ENCODE results near the gene DDRGK1. TPM values are rescaled to one million over a fixed set of nuclear protein-coding genes. Genes with fewer than 3 reads are reported as not detected.
"Not testable (repeated sequence)": the region's sequence is repeated elsewhere in the genome, so short reads cannot be mapped to it uniquely, and the experiment has no call there.

Gene DDRGK1
- total and polyA plus RNA-seq, 9 donors = 25.5 to 34.0 (median 31.0) TPM

DNA sequence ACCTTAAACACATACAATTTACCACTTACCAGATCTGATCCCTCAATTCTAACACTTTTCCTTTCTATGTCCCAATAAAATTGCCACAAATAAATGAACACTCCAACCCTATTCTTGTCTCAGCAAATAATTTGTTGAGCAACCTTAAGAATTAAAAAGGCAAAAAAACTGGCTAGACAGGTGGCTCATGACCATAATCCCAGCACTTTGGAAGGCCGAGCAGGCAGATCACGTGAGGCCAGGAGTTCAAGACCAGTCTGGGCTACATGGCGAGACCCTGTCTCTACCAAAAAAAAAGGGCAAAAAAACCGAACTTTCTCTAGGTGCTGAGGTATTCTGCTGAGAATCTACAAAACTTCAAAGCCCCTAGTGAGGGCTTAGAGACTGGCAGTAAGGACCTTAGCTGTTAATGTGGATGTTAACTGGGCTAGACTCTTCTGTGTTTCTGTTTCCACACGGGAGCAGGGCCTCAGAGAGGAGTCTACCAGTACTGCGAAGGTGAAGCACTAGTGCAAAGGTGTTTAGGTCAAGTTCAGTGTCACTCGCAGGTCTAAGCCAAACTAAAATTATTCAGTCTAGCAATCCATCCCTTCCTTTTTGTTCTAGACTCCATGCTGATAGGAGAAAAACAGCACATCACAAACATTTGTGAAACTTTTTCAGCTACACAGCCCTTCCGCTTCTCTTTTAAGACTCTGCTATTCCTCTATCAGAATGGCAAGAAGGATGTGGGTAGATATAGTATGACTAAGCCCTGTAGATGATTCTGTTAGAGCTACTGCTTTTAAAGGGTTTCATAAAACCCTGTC lies 47.5 kb downstream of the DDRGK1 start:
- H3K27me3 ChIP-seq (ENCODE audit: control insufficient read depth, insufficient read depth, low read length) = no peaks in the 10 kb centered on the region
- peaks cover 16% of the 10 kb centered on the region for H3K4me1 ChIP-seq (ENCODE audit: control insufficient read depth, insufficient read depth, low read length)
- no peak overlapping the region for H3K4me3 ChIP-seq (ENCODE audit: low read length)
- 75% methylated on average over 2 of the region's 8 CpGs for WGBS (ENCODE audit: insufficient coverage)
- no peaks in the 10 kb centered on the region for H3K9me3 ChIP-seq (replicated peaks; ENCODE audit: control insufficient read depth, low read depth, low read length)
- no peak overlapping the region for H3K27ac ChIP-seq (ENCODE audit: low read length)
- peaks cover 6% of the 10 kb centered on the region for H3K36me3 ChIP-seq (ENCODE audit: control insufficient read depth, insufficient read depth, low read length)
- DNase-seq = no peak

DNA sequence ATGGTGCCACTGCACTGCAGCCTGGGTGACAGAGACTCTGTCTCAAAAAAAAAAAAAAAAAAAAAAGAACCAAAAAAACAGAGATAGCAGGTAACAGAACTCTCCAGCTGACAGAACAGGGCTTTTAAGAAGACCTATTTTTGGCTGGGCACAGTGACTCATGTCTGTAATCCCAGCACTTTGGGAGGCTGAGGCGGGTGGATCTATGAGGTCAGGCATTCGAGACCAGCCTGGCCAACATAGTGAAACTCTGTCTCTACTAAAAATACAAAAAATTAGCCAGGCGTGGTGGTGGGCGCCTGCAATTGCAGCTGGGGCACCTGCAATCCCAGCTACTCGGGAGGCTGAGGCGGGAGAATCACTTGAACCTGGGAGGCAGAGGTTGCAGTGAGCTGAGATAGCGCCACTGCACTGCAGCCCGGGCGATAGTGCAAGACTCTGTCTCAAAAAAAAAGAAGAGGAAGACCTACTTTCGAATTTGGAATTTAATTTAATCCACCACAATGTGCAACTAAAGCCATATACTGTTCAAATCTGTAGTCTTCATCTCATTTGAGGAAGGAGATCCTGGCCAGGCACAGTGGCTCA lies 52.3 kb downstream of the DDRGK1 start:
- not testable (repeated sequence) for H3K9me3 ChIP-seq (replicated peaks; ENCODE audit: control insufficient read depth, low read depth, low read length); H3K4me1 ChIP-seq (ENCODE audit: control insufficient read depth, insufficient read depth, low read length); H3K27me3 ChIP-seq (ENCODE audit: control insufficient read depth, insufficient read depth, low read length); DNase-seq; H3K27ac ChIP-seq (ENCODE audit: low read length); H3K4me3 ChIP-seq (ENCODE audit: low read length)
- H3K36me3 ChIP-seq (ENCODE audit: control insufficient read depth, insufficient read depth, low read length) = peaks cover 33% of the 10 kb centered on the region
- 91% methylated on average over 4 of the region's 10 CpGs for WGBS (ENCODE audit: insufficient coverage)

DNA sequence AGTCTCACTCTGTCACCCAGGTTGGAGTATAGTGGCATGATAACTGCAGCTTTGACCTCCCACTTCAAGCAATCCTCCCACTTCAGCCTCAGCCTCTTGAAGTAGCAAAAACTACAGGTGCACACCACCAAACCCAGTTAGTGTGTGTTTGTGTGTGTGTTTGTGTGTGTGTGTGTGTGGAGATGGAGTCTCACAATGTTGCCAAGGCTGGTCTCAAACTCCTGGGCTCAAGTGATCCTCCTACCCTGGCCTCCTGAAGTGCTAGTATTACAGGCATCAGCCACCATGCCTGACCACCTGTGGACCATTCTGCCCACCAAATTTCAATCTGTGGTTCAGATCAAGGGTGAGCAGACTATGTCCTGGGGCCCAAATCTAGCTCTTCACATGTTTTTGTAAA lies 53.6 kb downstream of the DDRGK1 start:
- H3K4me1 ChIP-seq (ENCODE audit: control insufficient read depth, insufficient read depth, low read length) = no peaks in the 10 kb centered on the region

DNA sequence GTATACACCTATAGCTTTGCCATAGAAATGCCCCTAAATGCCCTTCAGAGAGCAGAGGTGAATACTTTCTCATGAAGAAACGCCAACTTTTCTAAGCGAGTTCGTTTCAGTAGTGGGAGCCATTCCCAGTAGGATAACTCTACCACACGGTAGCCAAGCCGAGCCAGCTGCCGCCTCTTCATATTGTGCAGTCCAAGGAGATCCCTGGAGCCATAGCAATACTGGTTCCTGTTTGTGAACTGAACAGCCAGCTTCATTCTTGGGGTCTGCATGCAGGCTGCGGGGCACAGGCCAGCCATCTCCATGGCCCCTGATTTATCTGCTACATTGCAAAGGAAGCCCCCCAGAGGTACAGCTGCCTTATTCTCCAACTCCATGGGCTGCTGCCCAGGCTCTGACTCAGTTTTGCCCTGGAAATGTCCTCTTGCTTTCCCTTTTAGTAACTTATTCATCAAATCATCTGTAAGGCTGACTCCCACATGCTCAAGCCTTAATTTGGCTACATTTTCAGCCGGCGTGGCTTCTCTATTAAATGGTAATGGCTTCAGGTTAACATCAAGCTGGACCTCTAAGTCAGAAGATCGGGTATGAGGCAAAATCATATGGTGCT lies 57.6 kb downstream of the DDRGK1 start:
- 86% methylated on average over 10 of the region's 10 CpGs for WGBS (ENCODE audit: insufficient coverage)
- no peak for DNase-seq
- Histone ChIP-seq H3K27ac (ENCODE audit: low read length) (no peak overlapping the region), H3K4me1 (ENCODE audit: control insufficient read depth, insufficient read depth, low read length) (no peaks in the 10 kb centered on the region), H3K4me3 (ENCODE audit: low read length) (no peak overlapping the region), H3K36me3 (ENCODE audit: control insufficient read depth, insufficient read depth, low read length) (peaks cover 42% of the 10 kb centered on the region), H3K9me3 (replicated peaks; ENCODE audit: control insufficient read depth, low read depth, low read length) (peaks cover 6% of the 10 kb centered on the region), H3K27me3 (ENCODE audit: control insufficient read depth, insufficient read depth, low read length) (no peaks in the 10 kb centered on the region)

More for the DNA sequence above, 53.6 kb downstream of the DDRGK1 start:
- Histone ChIP-seq H3K27me3 (ENCODE audit: control insufficient read depth, insufficient read depth, low read length) (no peaks in the 10 kb centered on the region), H3K36me3 (ENCODE audit: control insufficient read depth, insufficient read depth, low read length) (peaks cover 40% of the 10 kb centered on the region), H3K4me3 (ENCODE audit: low read length) (no peak overlapping the region), H3K9me3 (replicated peaks; ENCODE audit: control insufficient read depth, low read depth, low read length) (no peaks in the 10 kb centered on the region), H3K27ac (ENCODE audit: low read length) (no peak overlapping the region)
- no peak for DNase-seq

DNA sequence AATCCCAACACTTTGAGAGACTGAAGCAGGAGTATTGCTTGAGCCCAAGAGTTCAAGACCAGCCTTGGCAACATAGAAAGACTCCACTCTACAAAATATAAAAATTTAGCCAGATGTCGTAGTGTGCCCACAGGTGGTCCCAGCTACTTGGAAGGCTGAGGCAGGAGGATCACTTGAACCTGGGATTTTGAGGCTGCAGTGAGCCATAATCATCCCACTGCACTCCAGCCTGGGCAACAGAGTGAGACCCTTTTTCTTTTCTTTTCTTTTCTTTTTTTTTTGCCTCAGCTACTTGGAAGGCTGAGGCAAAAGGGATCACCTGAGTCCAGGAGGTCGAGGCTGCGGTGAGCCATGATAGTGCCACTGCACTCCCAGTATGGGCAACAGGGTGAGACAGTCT lies 62.7 kb downstream of the DDRGK1 start:
- Histone ChIP-seq H3K27me3 (ENCODE audit: control insufficient read depth, insufficient read depth, low read length) (no peaks in the 10 kb centered on the region), H3K9me3 (replicated peaks; ENCODE audit: control insufficient read depth, low read depth, low read length) (peaks cover 6% of the 10 kb centered on the region), H3K4me3 (ENCODE audit: low read length) (no peak overlapping the region), H3K36me3 (ENCODE audit: control insufficient read depth, insufficient read depth, low read length) (peaks cover 11% of the 10 kb centered on the region), H3K4me1 (ENCODE audit: control insufficient read depth, insufficient read depth, low read length) (no peaks in the 10 kb centered on the region), H3K27ac (ENCODE audit: low read length) (no peak overlapping the region)
- WGBS (ENCODE audit: insufficient coverage) = no CpG with 5 or more reads among the region's 3 CpGs
- DNase-seq = no peak

Other genes with a start within 250 kb of the DDRGK1 start
- 0.13 TPM for gene GNRH2, start 161.1 kb downstream of the DDRGK1 start, total RNA-seq
- gene GNRH2, start 161.1 kb downstream of the DDRGK1 start, polyA plus RNA-seq (ENCODE audit: insufficient read depth in 1 of 8, insufficient read length in 8 of 8, low replicate concordance in 1 of 8) = under 1 TPM in 6 of 8 donors, not detected in 2; 0.34 to 0.69 (median 0.48) TPM
- gene MRPS26, start 158.6 kb downstream of the DDRGK1 start, total RNA-seq = 46.1 TPM
- 10 to 100 TPM; 37.3 to 47.2 (median 39.1) TPM for gene MRPS26, start 158.6 kb downstream of the DDRGK1 start, polyA plus RNA-seq (ENCODE audit: insufficient read depth in 1 of 8, insufficient read length in 8 of 8, low replicate concordance in 1 of 8)
- 0.66 TPM for gene OXT, start 133.1 kb downstream of the DDRGK1 start, total RNA-seq
- under 1 TPM in 7 of 8 donors, not detected in 1; 0.27 to 0.92 (median 0.61) TPM for gene OXT, start 133.1 kb downstream of the DDRGK1 start, polyA plus RNA-seq (ENCODE audit: insufficient read depth in 1 of 8, insufficient read length in 8 of 8, low replicate concordance in 1 of 8)
- 0.18 TPM for gene AVP, start 120.0 kb downstream of the DDRGK1 start, total RNA-seq
- gene AVP, start 120.0 kb downstream of the DDRGK1 start, polyA plus RNA-seq (ENCODE audit: insufficient read depth in 1 of 8, insufficient read length in 8 of 8, low replicate concordance in 1 of 8) = under 1 TPM in 3 of 8 donors, not detected in 5; 0.31 to 0.53 (median 0.34) TPM
- gene FASTKD5, start 44.8 kb downstream of the DDRGK1 start, total RNA-seq = 10.2 TPM
- 10 to 100 TPM in 5 of 8 donors, 1 to 10 TPM in 3; 8.3 to 11.4 (median 10.4) TPM for gene FASTKD5, start 44.8 kb downstream of the DDRGK1 start, polyA plus RNA-seq (ENCODE audit: insufficient read depth in 1 of 8, insufficient read length in 8 of 8, low replicate concordance in 1 of 8)
- 6.1 TPM for gene UBOX5, start 44.8 kb downstream of the DDRGK1 start, total RNA-seq
- gene UBOX5, start 44.8 kb downstream of the DDRGK1 start, polyA plus RNA-seq (ENCODE audit: insufficient read depth in 1 of 8, insufficient read length in 8 of 8, low replicate concordance in 1 of 8) = 1 to 10 TPM; 5.6 to 8.4 (median 6.3) TPM
- gene LZTS3, start 31.1 kb downstream of the DDRGK1 start, total RNA-seq = 2.2 TPM
- 1 to 10 TPM; 3.0 to 4.3 (median 3.5) TPM for gene LZTS3, start 31.1 kb downstream of the DDRGK1 start, polyA plus RNA-seq (ENCODE audit: insufficient read depth in 1 of 8, insufficient read length in 8 of 8, low replicate concordance in 1 of 8)
- gene ITPA, start 4.8 kb upstream of the DDRGK1 start, total RNA-seq = 45.0 TPM
- gene ITPA, start 4.8 kb upstream of the DDRGK1 start, polyA plus RNA-seq (ENCODE audit: insufficient read depth in 1 of 8, insufficient read length in 8 of 8, low replicate concordance in 1 of 8) = 10 to 100 TPM; 43.5 to 52.5 (median 48.8) TPM
- gene SLC4A11, start 34.5 kb upstream of the DDRGK1 start, total RNA-seq = 0.35 TPM
- gene SLC4A11, start 34.5 kb upstream of the DDRGK1 start, polyA plus RNA-seq (ENCODE audit: insufficient read depth in 1 of 8, insufficient read length in 8 of 8, low replicate concordance in 1 of 8) = 1 to 10 TPM in 3 of 8 donors, under 1 TPM in 5; 0.52 to 1.7 (median 0.82) TPM
- 12.4 TPM for gene DNAAF9, start 203.0 kb upstream of the DDRGK1 start, total RNA-seq
- gene DNAAF9, start 203.0 kb upstream of the DDRGK1 start, polyA plus RNA-seq (ENCODE audit: insufficient read depth in 1 of 8, insufficient read length in 8 of 8, low replicate concordance in 1 of 8) = 10 to 100 TPM; 13.0 to 16.6 (median 14.4) TPM